H1 (cell line): Measurements from ENCODE around the gene RNF39. TPM values are rescaled to one million over a fixed set of nuclear protein-coding genes. Genes with fewer than 3 reads are reported as not detected.

ENCODE experiments used
- CTCF ChIA-PET: fragments of 300-600 bp; sonication (Branson Sonifier 250); formaldehyde crosslinking; loops from one replicate; lab custom pipeline; 2021; ENCODE audit not compliant: partially characterized antibody; lab: Charles Lee
- POLR2A ChIA-PET: fragments of 300-600 bp; sonication (Branson Sonifier 250); formaldehyde crosslinking; loops from one replicate; lab custom pipeline; 2021; ENCODE audit warnings: inconsistent platforms; ENCODE audit not compliant: partially characterized antibody; lab: Charles Lee
- DNase-seq, 2 experiments: peaks; one replicate each; pipeline versions ENCODE4 v3.0.0 to v3.0.0-alpha.2; 2010 to 2022; ENCODE audit warnings: low spot score in 2 of 2, low read depth in 1 of 2, mixed read lengths in 1 of 2
- FAIRE-seq: peaks from 2 replicates; lab custom pipeline; 2011; peaks lifted over from hg19 to GRCh38; lab: Jason Lieb, UNC
- H2AFZ ChIP-seq: 2 replicates; pipeline ENCODE4 v1.8.1; 2012; ENCODE audit warnings: low read length, inconsistent platforms
- H2AK5ac ChIP-seq: 2 replicates; pipeline ENCODE4 v1.6.1; 2013; ENCODE audit warnings: low read depth, low read length
- H2BK120ac ChIP-seq: replicated peaks from 2 replicates; pipeline ENCODE3; 2013; ENCODE audit warnings: low read depth, low read length, inconsistent platforms
- H2BK12ac ChIP-seq: 2 replicates; pipeline ENCODE4 v1.6.1; 2013; ENCODE audit warnings: low read depth, low read length
- H2BK15ac ChIP-seq: 2 replicates; pipeline ENCODE4 v1.6.1; 2013; ENCODE audit warnings: low read length
- H2BK20ac ChIP-seq: 2 replicates; pipeline ENCODE4 v1.6.1; 2013; ENCODE audit warnings: low read length
- H2BK5ac ChIP-seq: 2 replicates; pipeline ENCODE4 v1.6.1; 2013; ENCODE audit warnings: low read depth, low read length
- H3K14ac ChIP-seq: 2 replicates; pipeline ENCODE4 v1.6.1; 2013; ENCODE audit warnings: inconsistent platforms; ENCODE audit not compliant: insufficient read length
- H3K18ac ChIP-seq: 2 replicates; pipeline ENCODE4 v1.6.1; 2013; ENCODE audit warnings: low read length; ENCODE audit errors: extremely low read depth
- H3K23ac ChIP-seq: 2 replicates; pipeline ENCODE4 v1.6.1; 2013; ENCODE audit warnings: inconsistent platforms; ENCODE audit not compliant: insufficient read length
- H3K23me2 ChIP-seq: 2 replicates; pipeline ENCODE4 v1.6.1; 2013; ENCODE audit warnings: low read depth, low read length
- H3K27ac ChIP-seq: 2 replicates; pipeline ENCODE4 v1.6.1; 2011; ENCODE audit warnings: low read depth, low read length, inconsistent platforms
- H3K27me3 ChIP-seq, 4 experiments: replicated peaks in 1 of 4; 1 replicate in 1 of 4; 2 replicates in 3 of 4; pipeline versions ENCODE4 v1.6.1 to v1.8.1; 2011 to 2013; ENCODE audit warnings: low read length in 3 of 4, mild to moderate bottlenecking in 3 of 4, inconsistent platforms in 2 of 4, mixed read lengths in 2 of 4, moderate library complexity in 1 of 4; ENCODE audit not compliant: control insufficient read depth in 3 of 4, insufficient read depth in 3 of 4; ENCODE audit errors: extremely low read depth in 1 of 4
- H3K36me3 ChIP-seq, 4 experiments: 2 replicates each; pipeline versions ENCODE4 v1.6.1 to v1.8.1; 2011 to 2013; ENCODE audit warnings: mild to moderate bottlenecking in 4 of 4, low read length in 3 of 4, moderate library complexity in 2 of 4, control low read depth in 1 of 4, inconsistent platforms in 1 of 4; ENCODE audit not compliant: insufficient read depth in 4 of 4, control insufficient read depth in 2 of 4
- H3K4ac ChIP-seq: replicated peaks from 2 replicates; pipeline ENCODE3; 2013; ENCODE audit warnings: low read length, low read depth, mixed read lengths, inconsistent platforms; ENCODE audit not compliant: insufficient read length
- H3K4me1 ChIP-seq, 4 experiments: replicated peaks in 1 of 4; 1 replicate in 1 of 4; 2 replicates in 3 of 4; pipeline versions ENCODE4 v1.6.1 to v1.8.1; 2011 to 2013; ENCODE audit warnings: low read length in 3 of 4, inconsistent platforms in 2 of 4, mixed read lengths in 1 of 4; ENCODE audit not compliant: insufficient read depth in 4 of 4, control insufficient read depth in 3 of 4
- H3K4me2 ChIP-seq, 2 experiments: 2 replicates each; pipeline versions ENCODE4 v1.6.1 to v1.8.1; 2011 to 2013; ENCODE audit warnings: low read depth in 2 of 2, low read length in 2 of 2, control low read depth in 1 of 2, inconsistent platforms in 1 of 2, mild to moderate bottlenecking in 1 of 2; ENCODE audit not compliant: insufficient read depth in 1 of 2
- H3K4me3 ChIP-seq, 4 experiments: fragments of 200-600, 300-600 bp in 1 of 4; sonication (generic), shearing (Covaris generic), sonication (Bioruptor Twin) in 1 of 4; 2 replicates each; pipeline versions ENCODE4 v1.5.1 to v1.8.1; 2011 to 2016; ENCODE audit warnings: low read length in 4 of 4, low read depth in 3 of 4, control low read depth in 2 of 4, inconsistent platforms in 2 of 4, mild to moderate bottlenecking in 2 of 4, mixed read lengths in 1 of 4, moderate library complexity in 1 of 4; ENCODE audit not compliant: insufficient read depth in 2 of 4; ENCODE audit errors: extremely low read depth in 1 of 4
- H3K56ac ChIP-seq: replicated peaks from 2 replicates; pipeline ENCODE3; 2013; ENCODE audit warnings: low read depth, mild to moderate bottlenecking, mixed read lengths, low read length, inconsistent platforms; ENCODE audit not compliant: insufficient read length
- H3K79me1 ChIP-seq: 2 replicates; pipeline ENCODE4 v1.6.1; 2013; ENCODE audit warnings: low read depth, low read length, control low read depth
- H3K79me2 ChIP-seq, 2 experiments: 2 replicates each; pipeline versions ENCODE4 v1.6.1 to v1.8.1; 2012 to 2013; ENCODE audit warnings: low read length in 2 of 2, mild to moderate bottlenecking in 2 of 2, inconsistent platforms in 1 of 2; ENCODE audit not compliant: insufficient read depth in 2 of 2, control insufficient read depth in 1 of 2
- H3K9ac ChIP-seq, 4 experiments: replicated peaks in 1 of 4; 1 replicate in 1 of 4; 2 replicates in 3 of 4; pipeline versions ENCODE4 v1.6.1 to v1.8.1; 2011 to 2013; ENCODE audit warnings: low read depth in 3 of 4, low read length in 3 of 4, control low read depth in 2 of 4, mild to moderate bottlenecking in 2 of 4, moderate library complexity in 2 of 4, inconsistent platforms in 1 of 4; ENCODE audit errors: extremely low read depth in 1 of 4
- H3K9me3 ChIP-seq, 2 experiments: 2 replicates each; pipeline versions ENCODE4 v1.6.1 to v1.8.1; 2012 to 2013; ENCODE audit warnings: mild to moderate bottlenecking in 2 of 2, moderate library complexity in 2 of 2, control low read depth in 1 of 2, inconsistent platforms in 1 of 2, low read depth in 1 of 2, low read length in 1 of 2, mixed read lengths in 1 of 2; ENCODE audit not compliant: insufficient read depth in 2 of 2
- H4K20me1 ChIP-seq, 2 experiments: replicated peaks in 1 of 2; 2 replicates each; pipeline versions ENCODE3 to v1.8.1; 2011 to 2013; ENCODE audit warnings: inconsistent platforms in 2 of 2, low read length in 2 of 2, mild to moderate bottlenecking in 1 of 2; ENCODE audit not compliant: insufficient read depth in 2 of 2, control insufficient read depth in 1 of 2
- H4K5ac ChIP-seq: 2 replicates; pipeline ENCODE4 v1.6.1; 2013; ENCODE audit warnings: low read length, low read depth, mixed read lengths, inconsistent platforms; ENCODE audit not compliant: insufficient read length
- H4K8ac ChIP-seq: 2 replicates; pipeline ENCODE4 v1.8.0; 2013; ENCODE audit warnings: mild to moderate bottlenecking, moderate library complexity, low read length, inconsistent platforms; ENCODE audit not compliant: insufficient read depth; ENCODE audit errors: extremely low read depth
- H4K91ac ChIP-seq: replicated peaks from 2 replicates; pipeline ENCODE3; 2013; ENCODE audit warnings: low read length, mixed read lengths, inconsistent platforms; ENCODE audit not compliant: insufficient read length
- CBX8 ChIP-seq: fragments of 300-800, 300-1000 bp; sonication (generic); IDR thresholded peaks from 2 replicates; pipeline ENCODE4 v1.7.1; 2016; ENCODE audit warnings: low read depth, low read length, borderline replicate concordance
- CTBP2 ChIP-seq: IDR thresholded peaks from 2 replicates; pipeline ENCODE4 v1.7.0; 2011; ENCODE audit warnings: borderline replicate concordance, mild to moderate bottlenecking, moderate library complexity, mixed read lengths, low read length; ENCODE audit not compliant: insufficient read depth, insufficient read length
- EP300 ChIP-seq, 2 experiments: IDR thresholded peaks; 1 replicate in 1 of 2; 2 replicates in 1 of 2; pipeline ENCODE4 v1.6.1; 2011 to 2012; ENCODE audit warnings: low read depth in 2 of 2, low read length in 2 of 2, mild to moderate bottlenecking in 2 of 2, borderline replicate concordance in 1 of 2, inconsistent platforms in 1 of 2, moderate library complexity in 1 of 2
- FOSL1 ChIP-seq: IDR thresholded peaks from 2 replicates; pipeline ENCODE4 v1.6.1; 2011; ENCODE audit warnings: mild to moderate bottlenecking, low read depth, low read length, moderate library complexity; ENCODE audit not compliant: insufficient read depth
- GTF2F1 ChIP-seq: IDR thresholded peaks from 2 replicates; pipeline ENCODE4 v1.6.1; 2012; ENCODE audit warnings: low read depth, low read length, improper control_type of control experiment, borderline replicate concordance
- HDAC2 ChIP-seq, 2 experiments: fragments of 300-600 bp in 1 of 2; sonication (generic) in 1 of 2; IDR thresholded peaks; 2 replicates each; pipeline ENCODE4 v1.6.1; 2011 to 2012; ENCODE audit warnings: low read depth in 2 of 2, low read length in 2 of 2, mild to moderate bottlenecking in 2 of 2, moderate library complexity in 2 of 2, borderline replicate concordance in 1 of 2, inconsistent platforms in 1 of 2
- KDM5A ChIP-seq: fragments of 200-600 bp; IDR thresholded peaks from 2 replicates; pipeline ENCODE4 v1.7.1; 2012; ENCODE audit warnings: mild to moderate bottlenecking, low read length, inconsistent platforms, mixed read lengths
- POLR2A ChIP-seq, 2 experiments: IDR thresholded peaks; 1 replicate in 1 of 2; 2 replicates in 1 of 2; pipeline ENCODE4 v1.6.1; 2011; ENCODE audit warnings: low read depth in 2 of 2, low read length in 2 of 2, mild to moderate bottlenecking in 2 of 2; ENCODE audit errors: control extremely low read depth in 1 of 2
- POLR2AphosphoS5 ChIP-seq: IDR thresholded peaks from 2 replicates; pipeline ENCODE4 v1.6.1; 2011; ENCODE audit warnings: low read depth, low read length
- RFX5 ChIP-seq: IDR thresholded peaks from 2 replicates; pipeline ENCODE4 v1.6.1; 2011; ENCODE audit warnings: low read depth, low read length, improper control_type of control experiment, borderline replicate concordance
- RNF2 ChIP-seq: fragments of 200-900, 300-1000 bp; sonication (generic); IDR thresholded peaks from 2 replicates; pipeline ENCODE4 v1.7.1; 2016; ENCODE audit warnings: borderline replicate concordance, low read depth, mild to moderate bottlenecking, antibody characterized with exemption, low read length; ENCODE audit not compliant: poor library complexity, severe bottlenecking; ENCODE audit errors: missing control alignments
- RXRA ChIP-seq: IDR thresholded peaks from 2 replicates; pipeline ENCODE4 v1.6.1; 2011; ENCODE audit warnings: low read depth, mild to moderate bottlenecking, low read length, moderate library complexity; ENCODE audit not compliant: insufficient read depth
- SUZ12 ChIP-seq: fragments of 200-600 bp; sonication (generic); IDR thresholded peaks from 2 replicates; pipeline ENCODE4 v1.6.1; 2012; ENCODE audit warnings: mild to moderate bottlenecking, inconsistent platforms, low read length, moderate library complexity, mixed read lengths
- TAF7 ChIP-seq: optimal IDR thresholded peaks from 2 replicates; pipeline ENCODE3; 2011; ENCODE audit warnings: low read depth, mild to moderate bottlenecking, inconsistent platforms, low read length, moderate library complexity, borderline replicate concordance
- WGBS, 2 experiments: shearing (Covaris generic) in 1 of 2; methylation state at CpG; one replicate each; pipeline versions ENCODE4 v1.1.6 to v1.1.7; 2013 to 2015; ENCODE audit warnings: low lambda C conversion rate in 2 of 2, mixed read lengths in 2 of 2, inconsistent platforms in 1 of 2, low coverage in 1 of 2, missing lambda C conversion rate in 1 of 2; ENCODE audit not compliant: insufficient replicate concordance in 2 of 2, insufficient coverage in 1 of 2, insufficient read length in 1 of 2; ENCODE audit errors: extremely low coverage in 1 of 2, missing lambda C conversion rate in 1 of 2; 5-methylcytosine and 5-hydroxymethylcytosine counted together
- polyA plus RNA-seq, 7 experiments: library from polyadenylated mRNA; depleted of rRNA in 3 of 7; stranded (reverse) in 5 of 7; unstranded in 2 of 7; fragments of >200 nt in 5 of 7; fragments of 200-250 nt in 2 of 7; gene quantifications; 1 replicate in 5 of 7; 2 replicates in 1 of 7; 4 replicates in 1 of 7; pipeline versions ENCODE4 v1.2.1 to v1.2.3, GENCODE V29; 2011 to 2013; ENCODE audit warnings: missing spikeins in 2 of 7, mixed read lengths in 2 of 7
- total RNA-seq: library from RNA; stranded (reverse); fragmentation: NEBNext Ultra II Directional; extraction: Animal tissue kit (Norgen Biotek cat#: 25700); gene quantifications from 2 replicates; pipeline ENCODE4 v1.2.1, GENCODE V29; 2021

RNF39 gene
- total and polyA plus RNA-seq, 2 of the 8 experiments (the other 6 are each of a cell fraction or from before 2014, with no cell fraction given), result 1.4 to 2.3 TPM

DNA sequence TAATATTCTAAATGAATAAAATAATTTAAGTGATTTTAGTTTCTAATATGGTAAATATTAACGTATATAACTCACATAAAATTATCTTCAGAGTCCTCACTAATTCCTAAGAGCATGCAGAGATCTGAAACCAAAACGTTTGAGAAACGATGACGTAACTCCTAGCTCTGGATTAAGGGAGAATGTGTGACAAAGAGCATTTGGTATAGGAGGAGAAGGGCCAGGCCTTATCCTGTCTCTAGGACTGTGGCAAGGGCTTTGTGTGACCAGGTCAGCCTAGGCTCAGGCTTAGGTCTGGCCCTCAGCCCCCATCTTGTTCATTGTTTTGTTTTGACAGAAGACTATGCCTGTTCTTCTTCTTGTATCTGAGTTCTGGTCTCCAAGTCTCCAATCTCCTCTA lies 33.7 kb downstream of the RNF39 start:
- H2AFZ ChIP-seq, result no peak overlapping the region
- no peak overlapping the region for H3K18ac ChIP-seq
- H4K8ac ChIP-seq, result no peak overlapping the region
- H2BK12ac ChIP-seq, result no peak overlapping the region
- no peak overlapping the region for H4K91ac ChIP-seq
- H4K5ac ChIP-seq, result no peak overlapping the region
- H3K23me2 ChIP-seq, result no peaks in the 10 kb centered on the region
- no peak overlapping the region for H2BK5ac ChIP-seq
- FAIRE-seq, result no peak
- H3K27me3 ChIP-seq, result no peaks in the 10 kb centered on the region
- WGBS, 2 experiments, result 87% methylated on average over 4 of the region's 4 CpGs; no CpG with 5 or more reads in 1 of the 2 experiments
- no peak overlapping the region for H2BK120ac ChIP-seq
- H3K27ac ChIP-seq, result no peak overlapping the region
- H3K36me3 ChIP-seq, result no peaks in the 10 kb centered on the region
- H3K14ac ChIP-seq, result no peak overlapping the region
- no peak overlapping the region for H3K9ac ChIP-seq
- H3K4ac ChIP-seq, result no peak overlapping the region
- no peaks in the 10 kb centered on the region for H3K9me3 ChIP-seq
- H3K79me2 ChIP-seq, result no peaks in the 10 kb centered on the region
- POLR2A ChIA-PET, result no interaction called here
- no peak for DNase-seq
- CTCF ChIA-PET, result no interaction called here
- H3K56ac ChIP-seq, result no peak overlapping the region
- no peak overlapping the region for H3K4me3 ChIP-seq
- H2BK15ac ChIP-seq, result no peak overlapping the region
- H3K4me2 ChIP-seq, result no peak overlapping the region
- H3K79me1 ChIP-seq, result no peaks in the 10 kb centered on the region
- no peaks in the 10 kb centered on the region for H3K4me1 ChIP-seq
- no peak overlapping the region for H3K23ac ChIP-seq
- H4K20me1 ChIP-seq, result peaks cover 1 to 2% of the 10 kb centered on the region in 2 experiments
- no peak overlapping the region for H2AK5ac ChIP-seq
- H2BK20ac ChIP-seq, result no peak overlapping the region
- TF ChIP-seq KDM5A (no peak), GTF2F1 (no peak), RNF2 (no peak), RXRA (no peak), EP300 (IDR thresholded peaks at IDR 0.05; ENCODE audit: borderline replicate concordance in 1 of 2, low read depth in 2 of 2, low read length in 2 of 2) (no peak), CTBP2 (no peak), POLR2A (IDR thresholded peaks at IDR 0.05; ENCODE audit: control extremely low read depth in 1 of 2, low read depth in 2 of 2, low read length in 2 of 2) (no peak), TAF7 (no peak), HDAC2 (IDR thresholded peaks at IDR 0.05; ENCODE audit: borderline replicate concordance in 1 of 2, low read depth in 2 of 2, low read length in 2 of 2) (no peak), SUZ12 (no peak), RFX5 (no peak), CBX8 (no peak), FOSL1 (no peak), POLR2AphosphoS5 (no peak)
